ENCODE measurements around the gene HNF1B.
"Not testable (repeated sequence)": the region's sequence is repeated elsewhere in the genome, so short reads cannot be mapped to it uniquely, and the experiment has no call there.

Gene HNF1B

GRCh38 chr17:37699285-37699973, 45.4 kb downstream of the HNF1B start:
- no peak for DNase-seq

GRCh38 chr17:37698911-37699255, 46.0 kb downstream of the HNF1B start:
- no peak for DNase-seq

DNA sequence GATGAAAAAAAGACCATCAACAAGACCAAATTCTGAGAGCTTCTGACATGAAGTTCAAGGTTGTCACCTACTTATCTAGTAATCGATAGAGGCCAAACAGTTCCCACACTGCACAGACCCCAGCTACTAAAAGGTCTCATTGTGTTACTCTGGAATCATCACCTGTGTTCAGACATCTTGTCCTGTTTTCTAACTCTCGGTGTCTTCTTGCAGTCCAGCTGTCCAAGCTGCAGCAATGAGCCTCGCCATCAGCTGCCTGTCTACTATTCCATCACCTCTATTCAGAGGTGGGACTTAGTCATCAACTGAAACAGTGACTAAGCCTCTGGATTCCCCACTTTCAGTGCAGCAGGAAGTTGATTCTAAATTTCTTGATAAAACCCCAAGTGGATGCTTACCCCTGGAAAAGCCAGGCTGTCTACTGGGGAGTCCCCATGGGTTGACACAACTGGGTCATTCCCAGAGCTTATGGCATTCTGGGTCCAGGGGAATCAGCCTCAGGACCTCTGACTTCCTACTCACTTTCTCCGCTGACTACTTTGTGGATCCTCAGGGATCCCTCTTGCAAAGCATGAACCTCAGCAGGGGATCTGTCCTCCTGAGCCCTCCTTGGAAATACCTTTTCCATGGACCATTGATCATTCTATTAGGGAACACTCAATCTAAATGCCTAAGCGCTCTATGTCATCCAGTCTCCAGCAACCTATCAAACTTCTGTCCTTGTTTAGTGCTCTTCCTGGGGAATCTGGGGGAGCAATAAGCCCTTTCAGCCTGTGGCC, 46.5 kb downstream of the HNF1B start:
- DNase-seq: no peak

DNA sequence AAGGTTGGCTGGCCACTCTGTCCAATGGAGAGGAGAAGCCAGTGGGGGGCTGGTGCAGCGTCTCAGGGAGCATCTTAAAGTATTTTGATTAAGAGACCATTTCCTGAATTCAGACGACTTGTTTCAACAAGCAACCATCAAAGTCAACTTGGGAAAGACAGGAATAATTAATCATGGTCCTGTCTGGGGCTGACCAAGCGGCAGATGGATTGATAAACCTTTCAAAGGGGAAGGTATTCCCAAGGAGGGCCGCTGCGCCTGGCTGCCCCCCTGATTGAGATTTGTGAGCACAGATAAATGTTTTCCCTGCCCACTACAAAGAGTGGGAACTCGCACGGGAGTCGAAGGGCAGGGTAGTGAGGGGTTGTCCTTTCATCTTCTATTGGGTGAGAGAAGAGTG, 47.5 kb downstream of the HNF1B start:
- DNase-seq: no peak

- DNase-seq: no peak
Observed at GRCh38 chr17:37696366-37696765, 48.5 kb downstream of the HNF1B start.

GRCh38 chr17:37695726-37696125, 49.1 kb downstream of the HNF1B start:
- DNase-seq: no peak

GRCh38 chr17:37694734-37695133, 50.1 kb downstream of the HNF1B start:
- DNase-seq: no peak

DNA sequence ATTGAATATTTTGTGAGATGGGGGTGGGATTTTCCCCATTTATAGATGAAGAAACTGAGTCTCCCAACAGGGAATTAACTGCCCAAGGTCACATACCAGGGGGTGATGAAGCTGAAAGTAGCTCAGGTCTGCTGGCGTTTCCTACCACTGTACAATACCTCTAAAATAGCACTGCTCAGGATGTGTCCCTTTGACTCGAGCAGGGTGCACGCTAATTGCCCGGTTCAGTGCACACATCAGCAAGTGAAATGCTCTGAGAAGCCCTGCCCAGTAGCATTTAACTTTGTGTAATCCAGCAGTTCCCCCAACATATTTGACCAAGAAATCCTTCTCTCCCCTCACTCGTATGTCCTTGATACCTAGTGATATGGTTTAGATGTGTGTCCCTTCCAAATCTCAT, 51.5 kb downstream of the HNF1B start:
- DNase-seq: no peak

GRCh38 chr17:37691807-37692206, 53.1 kb downstream of the HNF1B start:
- DNase-seq: no peak

- no peak for DNase-seq
Observed at GRCh38 chr17:37689317-37689716, 55.5 kb downstream of the HNF1B start.

GRCh38 chr17:37683454-37683984, 61.3 kb downstream of the HNF1B start:
- DNase-seq: no peak

GRCh38 chr17:37682007-37682406, 62.9 kb downstream of the HNF1B start:
- no peak for DNase-seq

- DNase-seq: not testable (repeated sequence)
Observed at GRCh38 chr17:37679995-37680394, 64.9 kb downstream of the HNF1B start.

DNA sequence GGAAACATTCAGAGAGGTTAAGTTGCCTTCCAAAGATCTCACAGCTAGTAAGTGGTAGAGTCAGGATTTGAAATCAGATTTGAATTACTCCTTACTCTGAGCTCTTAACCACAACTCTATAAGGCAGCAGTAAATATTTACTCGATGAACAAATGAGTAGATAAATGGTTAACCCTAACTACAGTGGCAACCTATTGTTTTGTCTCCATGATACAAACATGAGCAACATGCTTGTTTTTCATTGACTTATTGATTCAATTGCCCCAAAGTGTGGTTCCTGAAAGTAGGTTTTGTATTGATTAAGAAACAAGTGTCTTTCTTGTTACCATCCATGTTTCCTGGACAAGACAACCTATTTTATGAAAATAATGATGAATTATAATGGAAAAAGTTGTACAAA, 66.8 kb downstream of the HNF1B start:
- no peak for DNase-seq

- no peak for DNase-seq
Observed at GRCh38 chr17:37677021-37677420, 67.8 kb downstream of the HNF1B start.

DNA sequence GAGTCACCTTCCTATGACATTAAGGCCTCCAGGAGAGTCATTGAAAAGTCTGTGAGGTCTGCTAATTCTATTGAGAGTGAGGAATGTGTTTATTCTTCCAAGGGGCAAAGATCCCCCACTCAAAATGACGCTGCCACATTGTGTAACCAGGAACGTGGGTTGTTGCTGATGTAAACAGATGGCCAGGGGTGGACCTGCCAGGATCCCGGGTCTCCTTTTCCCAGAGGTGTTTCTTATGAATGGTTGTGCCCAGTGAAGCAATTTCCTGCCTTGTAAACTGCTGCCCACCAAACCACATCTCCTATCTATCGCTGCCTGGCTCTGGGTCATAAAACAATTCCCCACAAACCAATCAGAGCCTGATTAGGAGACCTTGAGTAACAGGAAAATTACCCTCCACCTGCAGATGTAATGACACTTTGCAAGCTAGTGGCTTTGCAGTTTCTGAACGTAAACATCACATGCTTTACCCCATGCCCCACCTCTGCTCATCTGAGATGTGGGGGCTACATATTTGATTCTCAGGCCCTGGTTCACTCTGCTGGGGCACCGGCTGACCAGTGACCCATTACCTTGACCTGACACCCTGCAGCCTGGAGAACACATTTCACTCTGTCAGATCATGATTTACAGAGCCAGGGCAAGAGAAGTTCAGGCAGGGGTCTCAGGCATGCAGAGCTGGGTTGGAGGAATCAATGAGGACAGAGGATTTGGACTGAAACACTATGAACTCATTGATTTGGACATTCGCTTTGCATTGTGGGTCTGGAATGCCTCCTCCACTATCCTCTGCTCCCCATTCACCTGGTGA, 68.5 kb downstream of the HNF1B start:
- DNase-seq: no peak

GRCh38 chr17:37674511-37674910, 70.3 kb downstream of the HNF1B start:
- no peak for DNase-seq

GRCh38 chr17:37673386-37673785, 71.5 kb downstream of the HNF1B start:
- DNase-seq: no peak

DNA sequence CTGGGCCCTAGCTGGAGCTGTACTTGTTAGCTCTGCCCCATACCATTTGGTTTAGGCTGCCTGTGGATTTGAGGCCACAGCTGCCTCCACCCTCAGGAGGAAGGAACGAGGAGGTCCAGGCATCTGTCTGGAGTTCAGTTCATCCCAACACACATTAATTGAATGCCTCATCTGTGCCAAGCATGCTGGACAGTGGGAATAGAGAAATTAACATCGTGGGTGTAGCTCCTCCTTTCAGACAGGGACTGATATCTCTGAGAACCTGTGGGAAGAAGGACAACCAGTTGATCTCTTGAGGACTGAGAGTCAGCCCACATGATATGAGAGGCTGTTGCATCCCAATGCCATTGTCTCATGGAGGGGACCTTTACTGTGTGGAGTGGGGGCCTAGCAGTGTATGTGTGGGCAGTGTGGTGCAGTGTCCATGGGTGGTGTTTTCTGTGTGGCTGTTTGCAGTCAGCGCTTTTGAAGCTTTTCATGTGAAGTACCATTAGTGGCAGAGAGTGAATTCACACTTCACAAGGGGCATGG, 72.2 kb downstream of the HNF1B start:
- DNase-seq: no peak

DNA sequence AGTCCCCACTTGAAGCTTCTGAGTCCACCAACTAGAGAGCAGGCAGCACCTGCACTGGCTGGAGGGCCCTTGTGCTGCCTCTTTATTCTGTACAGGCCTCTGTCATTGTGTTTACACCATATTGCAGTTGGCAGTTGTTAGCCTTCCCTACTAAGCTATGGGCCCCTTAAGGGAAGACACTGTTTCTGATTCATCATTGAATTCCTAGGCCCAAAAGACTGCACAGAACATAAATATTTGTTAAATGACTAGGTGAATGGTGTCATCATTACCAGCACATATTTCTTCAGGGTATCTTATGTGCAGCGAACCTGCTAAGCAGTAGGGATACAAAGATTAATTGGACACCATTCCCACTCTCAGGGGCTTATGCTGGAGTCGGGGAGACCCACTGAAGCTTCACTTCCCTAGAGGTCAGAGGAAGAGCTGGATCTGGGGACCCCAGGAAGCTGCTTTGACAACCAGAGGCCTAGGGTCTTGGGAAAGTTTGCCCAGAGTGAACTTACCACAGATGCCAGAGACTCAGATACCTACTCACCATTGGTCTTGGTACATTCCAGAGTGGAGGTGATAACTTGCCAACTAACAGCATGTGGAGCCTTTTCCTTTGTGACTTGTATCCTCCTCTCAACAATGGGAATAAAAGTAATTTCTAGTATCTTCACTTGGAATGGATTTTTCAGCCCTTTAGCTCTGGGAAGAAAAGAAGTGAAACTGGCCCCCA, 72.9 kb downstream of the HNF1B start:
- no peak for DNase-seq

- DNase-seq: no peak
Observed at GRCh38 chr17:37671028-37671823, 73.6 kb downstream of the HNF1B start.

DNA sequence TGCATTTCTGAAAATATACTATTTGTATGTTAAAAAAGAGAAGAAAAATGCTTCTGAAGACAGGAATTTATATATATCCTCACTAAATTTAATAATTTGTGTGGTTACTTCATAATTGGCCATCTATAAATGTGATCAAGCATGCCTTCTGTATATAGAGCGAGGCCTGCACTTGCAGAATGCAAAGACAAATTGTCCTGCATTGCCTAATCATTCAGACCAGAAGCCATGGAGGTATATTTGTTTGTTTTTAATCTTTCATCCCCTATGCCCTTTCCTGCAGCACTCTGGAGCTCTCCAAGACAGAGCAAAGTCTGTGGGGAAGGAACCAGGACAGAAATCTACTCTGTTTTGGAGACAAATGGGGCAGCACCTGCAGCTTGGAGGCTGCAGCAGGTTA, 77.8 kb downstream of the HNF1B start:
- DNase-seq: no peak
